ENCODE results near the gene ZNF474.

Gene ZNF474

GRCh38 chr5:122170620-122171019, 41.3 kb downstream of the ZNF474 start:
- Histone ChIP-seq H3K36me3 (ENCODE audit: control insufficient read depth, insufficient read depth, low read length) (no peaks in the 10 kb centered on the region), H3K79me2 (ENCODE audit: control insufficient read depth, insufficient read depth, low read length) (no peaks in the 10 kb centered on the region), H2AK5ac (ENCODE audit: low read length) (no peak overlapping the region), H3K56ac (ENCODE audit: low read length) (no peak overlapping the region), H3K4me3 (ENCODE audit: low read length) (no peak overlapping the region), H2BK15ac (replicated peaks; ENCODE audit: low read depth) (peak overlapping the region; percentile 74), H3K4ac (ENCODE audit: low read depth, low read length) (no peak overlapping the region), H4K5ac (ENCODE audit: low read length) (no peak overlapping the region), H3K18ac (ENCODE audit: low read length) (peak overlapping the region; percentile 83), H3K4me1 (ENCODE audit: control insufficient read depth, low read depth, low read length) (peaks cover 2% of the 10 kb centered on the region), H2BK120ac (ENCODE audit: low read depth, low read length) (no peak overlapping the region), H3K27ac (ENCODE audit: low read depth, low read length) (no peak overlapping the region), H3K23ac (ENCODE audit: low read length) (no peak overlapping the region), H3K4me2 (ENCODE audit: low read length) (no peak overlapping the region), H3K27me3 (ENCODE audit: insufficient read depth, low read length, poor library complexity) (no peaks in the 10 kb centered on the region), H4K8ac (ENCODE audit: low read depth, low read length) (no peak overlapping the region), H2BK5ac (ENCODE audit: low read length) (no peak overlapping the region), H3K9ac (ENCODE audit: low read length) (no peak overlapping the region), H3K79me1 (ENCODE audit: low read length) (no peaks in the 10 kb centered on the region)
- no CpG with 5 or more reads among the region's 4 CpGs for WGBS (ENCODE audit: extremely low coverage, insufficient coverage, low lambda C conversion rate)
- peak; percentile 84 for DNase-seq

DNA sequence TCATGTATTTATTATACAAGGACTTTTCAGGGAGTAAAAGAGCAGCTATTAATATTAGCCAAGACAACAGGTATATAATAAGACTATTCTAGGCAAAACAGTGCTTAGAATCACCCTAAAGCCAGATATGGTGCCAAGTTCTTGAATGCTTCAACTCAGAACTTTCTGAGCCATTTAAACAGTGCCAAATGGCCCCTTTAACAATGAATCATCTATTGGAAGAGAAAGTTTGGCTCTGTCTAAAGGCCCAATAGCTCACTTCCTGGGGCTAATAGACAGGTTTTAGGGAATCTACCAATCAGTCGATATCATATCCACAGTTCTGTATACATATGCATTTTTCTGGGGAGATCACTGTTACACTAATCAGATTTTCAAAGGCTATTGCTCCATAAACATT, 42.9 kb downstream of the ZNF474 start:
- Histone ChIP-seq H3K36me3 (ENCODE audit: control insufficient read depth, insufficient read depth, low read length) (no peaks in the 10 kb centered on the region), H3K4ac (ENCODE audit: low read depth, low read length) (no peak overlapping the region), H3K9ac (ENCODE audit: low read length) (no peak overlapping the region), H4K8ac (ENCODE audit: low read depth, low read length) (no peak overlapping the region), H3K79me2 (ENCODE audit: control insufficient read depth, insufficient read depth, low read length) (no peaks in the 10 kb centered on the region), H3K4me2 (ENCODE audit: low read length) (no peak overlapping the region), H3K56ac (ENCODE audit: low read length) (no peak overlapping the region), H3K23ac (ENCODE audit: low read length) (no peak overlapping the region), H4K5ac (ENCODE audit: low read length) (no peak overlapping the region), H2BK5ac (ENCODE audit: low read length) (no peak overlapping the region), H3K79me1 (ENCODE audit: low read length) (no peaks in the 10 kb centered on the region), H2AK5ac (ENCODE audit: low read length) (no peak overlapping the region), H2BK15ac (replicated peaks; ENCODE audit: low read depth) (no peak overlapping the region), H3K18ac (ENCODE audit: low read length) (no peak overlapping the region), H2BK120ac (ENCODE audit: low read depth, low read length) (no peak overlapping the region), H3K27ac (ENCODE audit: low read depth, low read length) (no peak overlapping the region), H3K27me3 (ENCODE audit: insufficient read depth, low read length, poor library complexity) (no peaks in the 10 kb centered on the region), H3K4me3 (ENCODE audit: low read length) (no peak overlapping the region), H3K4me1 (ENCODE audit: control insufficient read depth, low read depth, low read length) (peaks cover 2% of the 10 kb centered on the region)
- no peak for DNase-seq
- WGBS (ENCODE audit: extremely low coverage, insufficient coverage, low lambda C conversion rate) = no CpG with 5 or more reads among the region's 1 CpG

- Histone ChIP-seq H3K79me1 (ENCODE audit: low read length) (no peaks in the 10 kb centered on the region), H3K56ac (ENCODE audit: low read length) (no peak overlapping the region), H2BK120ac (ENCODE audit: low read depth, low read length) (no peak overlapping the region), H3K27me3 (ENCODE audit: insufficient read depth, low read length, poor library complexity) (no peaks in the 10 kb centered on the region), H3K4ac (ENCODE audit: low read depth, low read length) (no peak overlapping the region), H2BK15ac (replicated peaks; ENCODE audit: low read depth) (no peak overlapping the region), H4K8ac (ENCODE audit: low read depth, low read length) (no peak overlapping the region), H2BK5ac (ENCODE audit: low read length) (no peak overlapping the region), H3K27ac (ENCODE audit: low read depth, low read length) (no peak overlapping the region), H3K4me3 (ENCODE audit: low read length) (no peak overlapping the region), H3K36me3 (ENCODE audit: control insufficient read depth, insufficient read depth, low read length) (no peaks in the 10 kb centered on the region), H3K9ac (ENCODE audit: low read length) (no peak overlapping the region), H4K5ac (ENCODE audit: low read length) (no peak overlapping the region), H3K23ac (ENCODE audit: low read length) (no peak overlapping the region), H2AK5ac (ENCODE audit: low read length) (no peak overlapping the region), H3K18ac (ENCODE audit: low read length) (no peak overlapping the region), H3K79me2 (ENCODE audit: control insufficient read depth, insufficient read depth, low read length) (no peaks in the 10 kb centered on the region), H3K4me2 (ENCODE audit: low read length) (no peak overlapping the region), H3K4me1 (ENCODE audit: control insufficient read depth, low read depth, low read length) (peaks cover 2% of the 10 kb centered on the region)
- DNase-seq = no peak
- no CpG with 5 or more reads among the region's 5 CpGs for WGBS (ENCODE audit: extremely low coverage, insufficient coverage, low lambda C conversion rate)
Observed at GRCh38 chr5:122173474-122174415, 44.4 kb downstream of the ZNF474 start.

GRCh38 chr5:122175091-122175490, 45.7 kb downstream of the ZNF474 start:
- Histone ChIP-seq H3K4ac (ENCODE audit: low read depth, low read length) (no peak overlapping the region), H3K79me1 (ENCODE audit: low read length) (no peaks in the 10 kb centered on the region), H3K4me2 (ENCODE audit: low read length) (no peak overlapping the region), H4K8ac (ENCODE audit: low read depth, low read length) (no peak overlapping the region), H3K23ac (ENCODE audit: low read length) (no peak overlapping the region), H3K4me1 (ENCODE audit: control insufficient read depth, low read depth, low read length) (peaks cover 2% of the 10 kb centered on the region), H3K4me3 (ENCODE audit: low read length) (no peak overlapping the region), H3K56ac (ENCODE audit: low read length) (no peak overlapping the region), H3K27ac (ENCODE audit: low read depth, low read length) (no peak overlapping the region), H3K18ac (ENCODE audit: low read length) (no peak overlapping the region), H3K36me3 (ENCODE audit: control insufficient read depth, insufficient read depth, low read length) (no peaks in the 10 kb centered on the region), H2BK120ac (ENCODE audit: low read depth, low read length) (no peak overlapping the region), H2BK5ac (ENCODE audit: low read length) (no peak overlapping the region), H3K79me2 (ENCODE audit: control insufficient read depth, insufficient read depth, low read length) (no peaks in the 10 kb centered on the region), H2BK15ac (replicated peaks; ENCODE audit: low read depth) (no peak overlapping the region), H4K5ac (ENCODE audit: low read length) (no peak overlapping the region), H3K27me3 (ENCODE audit: insufficient read depth, low read length, poor library complexity) (no peaks in the 10 kb centered on the region), H3K9ac (ENCODE audit: low read length) (no peak overlapping the region), H2AK5ac (ENCODE audit: low read length) (no peak overlapping the region)
- no peak for DNase-seq
- no CpG with 5 or more reads among the region's 1 CpG for WGBS (ENCODE audit: extremely low coverage, insufficient coverage, low lambda C conversion rate)

GRCh38 chr5:122175852-122176251, 46.5 kb downstream of the ZNF474 start:
- Histone ChIP-seq H3K23ac (ENCODE audit: low read length) (no peak overlapping the region), H3K79me1 (ENCODE audit: low read length) (no peaks in the 10 kb centered on the region), H4K5ac (ENCODE audit: low read length) (no peak overlapping the region), H3K4me3 (ENCODE audit: low read length) (no peak overlapping the region), H3K27ac (ENCODE audit: low read depth, low read length) (no peak overlapping the region), H2BK15ac (replicated peaks; ENCODE audit: low read depth) (no peak overlapping the region), H3K4me1 (ENCODE audit: control insufficient read depth, low read depth, low read length) (no peaks in the 10 kb centered on the region), H3K27me3 (ENCODE audit: insufficient read depth, low read length, poor library complexity) (no peaks in the 10 kb centered on the region), H3K9ac (ENCODE audit: low read length) (no peak overlapping the region), H3K56ac (ENCODE audit: low read length) (no peak overlapping the region), H2BK5ac (ENCODE audit: low read length) (no peak overlapping the region), H3K79me2 (ENCODE audit: control insufficient read depth, insufficient read depth, low read length) (no peaks in the 10 kb centered on the region), H2AK5ac (ENCODE audit: low read length) (no peak overlapping the region), H2BK120ac (ENCODE audit: low read depth, low read length) (no peak overlapping the region), H3K36me3 (ENCODE audit: control insufficient read depth, insufficient read depth, low read length) (no peaks in the 10 kb centered on the region), H3K4ac (ENCODE audit: low read depth, low read length) (no peak overlapping the region), H3K4me2 (ENCODE audit: low read length) (no peak overlapping the region), H3K18ac (ENCODE audit: low read length) (no peak overlapping the region), H4K8ac (ENCODE audit: low read depth, low read length) (no peak overlapping the region)
- no peak for DNase-seq

- no peak overlapping the region for H4K8ac ChIP-seq (ENCODE audit: low read depth, low read length)
- WGBS (ENCODE audit: extremely low coverage, insufficient coverage, low lambda C conversion rate) = no CpG with 5 or more reads among the region's 2 CpGs
- H3K4me2 ChIP-seq (ENCODE audit: low read length) = no peak overlapping the region
Observed at GRCh38 chr5:122177161-122177560, 47.8 kb downstream of the ZNF474 start.

More at GRCh38 chr5:122177161-122177560, 47.8 kb downstream of the ZNF474 start:
- Histone ChIP-seq H3K79me2 (ENCODE audit: control insufficient read depth, insufficient read depth, low read length) (no peaks in the 10 kb centered on the region), H3K36me3 (ENCODE audit: control insufficient read depth, insufficient read depth, low read length) (no peaks in the 10 kb centered on the region), H2AK5ac (ENCODE audit: low read length) (no peak overlapping the region), H2BK5ac (ENCODE audit: low read length) (no peak overlapping the region), H3K27ac (ENCODE audit: low read depth, low read length) (no peak overlapping the region), H3K4me1 (ENCODE audit: control insufficient read depth, low read depth, low read length) (no peaks in the 10 kb centered on the region), H3K56ac (ENCODE audit: low read length) (no peak overlapping the region), H3K79me1 (ENCODE audit: low read length) (no peaks in the 10 kb centered on the region), H3K27me3 (ENCODE audit: insufficient read depth, low read length, poor library complexity) (no peaks in the 10 kb centered on the region), H3K4me3 (ENCODE audit: low read length) (no peak overlapping the region), H2BK15ac (replicated peaks; ENCODE audit: low read depth) (no peak overlapping the region), H3K4ac (ENCODE audit: low read depth, low read length) (no peak overlapping the region), H2BK120ac (ENCODE audit: low read depth, low read length) (no peak overlapping the region), H4K5ac (ENCODE audit: low read length) (no peak overlapping the region), H3K9ac (ENCODE audit: low read length) (no peak overlapping the region), H3K18ac (ENCODE audit: low read length) (no peak overlapping the region), H3K23ac (ENCODE audit: low read length) (no peak overlapping the region)
- DNase-seq = no peak

All from mesendoderm (in vitro differentiated cells).